Panc1 (cell line): ENCODE measurements around the gene GGT6. TPM values are rescaled to one million over a fixed set of nuclear protein-coding genes. Genes with fewer than 3 reads are reported as not detected.

Experiments
- ATAC-seq: fragments of 200-7000 bp; cut with Tn5 transposase; 2 replicates; pipeline ENCODE4 v1.9.1; 2020; ENCODE audit warnings: mild to moderate bottlenecking, moderate library complexity
- BruUV-seq: library from RNA; stranded (reverse); fragments of 400-500 nt; replicated peaks from 2 replicates; lab custom pipeline; 2021; lab: Mats Ljungman, UMichigan
- CTCF ChIA-PET: fragments of 300-600 bp; sonication (Branson Sonifier 250); formaldehyde crosslinking; loops from one replicate; lab custom pipeline; 2022; ENCODE audit warnings: antibody characterized with exemption; lab: Charles Lee
- POLR2A ChIA-PET: fragments of 300-600 bp; sonication (Branson Sonifier 250); formaldehyde crosslinking; loops from one replicate; lab custom pipeline; 2022; ENCODE audit warnings: antibody characterized with exemption; lab: Charles Lee
- DNase-seq: peaks from one replicate; pipeline ENCODE4 v3.0.0-alpha.2; 2010; ENCODE audit warnings: low read depth, low spot score
- H3K27ac ChIP-seq: 2 replicates; pipeline ENCODE4 v1.5.1; 2011; ENCODE audit warnings: mild to moderate bottlenecking, low read length, inconsistent platforms
- H3K27me3 ChIP-seq: fragments of 200-500 bp; sonication (Bioruptor generic); 2 replicates; pipeline ENCODE4 v1.6.0; 2014; ENCODE audit warnings: low read length, inconsistent platforms; ENCODE audit not compliant: control insufficient read depth, insufficient read depth
- H3K36me3 ChIP-seq: fragments of 200-500 bp; sonication (Bioruptor generic); 2 replicates; pipeline ENCODE4 v1.5.1; 2014; ENCODE audit warnings: inconsistent platforms, mild to moderate bottlenecking, low read length, moderate library complexity; ENCODE audit not compliant: control insufficient read depth, insufficient read depth
- H3K4me1 ChIP-seq: 2 replicates; pipeline ENCODE4 v1.5.1; 2011; ENCODE audit warnings: inconsistent platforms, mild to moderate bottlenecking, low read length, moderate library complexity; ENCODE audit not compliant: control insufficient read depth, insufficient read depth
- H3K4me3 ChIP-seq, 2 experiments: 2 replicates each; pipeline ENCODE4 v1.5.1; 2011 to 2012; ENCODE audit warnings: low read depth in 2 of 2, low read length in 2 of 2, mild to moderate bottlenecking in 2 of 2, inconsistent platforms in 1 of 2, moderate library complexity in 1 of 2
- H3K9me3 ChIP-seq: fragments of 200-500 bp; sonication (Bioruptor generic); 2 replicates; pipeline ENCODE4 v1.5.1; 2014; ENCODE audit warnings: low read depth, mild to moderate bottlenecking, inconsistent platforms, low read length, moderate library complexity; ENCODE audit not compliant: control insufficient read depth, insufficient read depth
- POLR2AphosphoS5 ChIP-seq: IDR thresholded peaks from 2 replicates; pipeline ENCODE4 v1.6.1; 2012; ENCODE audit warnings: mild to moderate bottlenecking, low read depth, low read length, moderate library complexity
- SIN3A ChIP-seq: IDR thresholded peaks from 2 replicates; pipeline ENCODE4 v1.6.1; 2012; ENCODE audit warnings: low read depth, mild to moderate bottlenecking, low read length, moderate library complexity, borderline replicate concordance; ENCODE audit not compliant: insufficient read depth
- TCF7L2 ChIP-seq: IDR thresholded peaks from 2 replicates; pipeline ENCODE4 v1.6.1; 2011; ENCODE audit warnings: mild to moderate bottlenecking, low read depth, low read length, inconsistent platforms
- in situ Hi-C: cut with HindIII; loops from 2 replicates; pipeline ENCODE4 v1.10.0; 2016; ENCODE audit warnings: low sequenced_read_pairs, low pct_unique_long_range_greater_than_20kb
- intact Hi-C: fragments of 100-400 bp; cut with micrococcal nuclease; formaldehyde crosslinking; loops from one replicate; pipeline ENCODE4 v1.10.0; 2022; ENCODE audit not compliant: unreplicated experiment
- total RNA-seq: library from RNA; stranded (reverse); gene quantifications from one replicate; pipeline ENCODE4 v1.2.1, GENCODE V29; 2021; ENCODE audit not compliant: unreplicated experiment
- TF ChIP-seq, protein P1 (sequence below), 2 experiments: IDR thresholded peaks; 2 replicates each; pipeline ENCODE4 v1.6.1; 2011 to 2012; ENCODE audit warnings: low read depth in 2 of 2, control low read depth in 1 of 2, low read length in 1 of 2, mild to moderate bottlenecking in 1 of 2, moderate library complexity in 1 of 2; ENCODE audit not compliant: insufficient read depth in 1 of 2
- TF ChIP-seq, protein P2 (sequence below): fragments of 450-650 bp; IDR thresholded peaks from 2 replicates; pipeline ENCODE4 v1.5.1; 2017; ENCODE audit warnings: mild to moderate bottlenecking

The GGT6 gene
- total RNA-seq, 1 experiment from 2014 or later = not detected

DNA sequence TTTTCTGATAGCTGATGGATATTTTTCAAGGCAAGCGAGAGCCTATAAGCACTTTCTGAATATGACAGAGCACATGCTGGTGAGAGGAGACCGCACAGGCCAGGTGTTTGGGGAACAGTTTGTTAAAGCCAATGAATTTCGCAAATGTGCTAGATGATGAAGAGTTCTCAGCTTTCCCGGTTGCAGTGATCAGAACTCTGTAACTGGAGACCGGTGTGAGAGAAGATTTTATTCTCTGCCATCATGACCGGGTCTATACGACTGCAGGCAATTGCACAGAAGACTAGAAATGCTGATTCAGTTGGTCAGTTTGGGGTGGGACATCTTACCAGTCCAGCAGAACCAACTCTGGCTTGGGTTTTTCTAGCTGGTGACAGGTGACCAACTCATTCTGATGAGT, 49.4 kb upstream of the GGT6 start:
- no peaks in the 10 kb centered on the region for H3K4me1 ChIP-seq
- no peaks in the 10 kb centered on the region for H3K9me3 ChIP-seq
- TF ChIP-seq, protein P1, sequence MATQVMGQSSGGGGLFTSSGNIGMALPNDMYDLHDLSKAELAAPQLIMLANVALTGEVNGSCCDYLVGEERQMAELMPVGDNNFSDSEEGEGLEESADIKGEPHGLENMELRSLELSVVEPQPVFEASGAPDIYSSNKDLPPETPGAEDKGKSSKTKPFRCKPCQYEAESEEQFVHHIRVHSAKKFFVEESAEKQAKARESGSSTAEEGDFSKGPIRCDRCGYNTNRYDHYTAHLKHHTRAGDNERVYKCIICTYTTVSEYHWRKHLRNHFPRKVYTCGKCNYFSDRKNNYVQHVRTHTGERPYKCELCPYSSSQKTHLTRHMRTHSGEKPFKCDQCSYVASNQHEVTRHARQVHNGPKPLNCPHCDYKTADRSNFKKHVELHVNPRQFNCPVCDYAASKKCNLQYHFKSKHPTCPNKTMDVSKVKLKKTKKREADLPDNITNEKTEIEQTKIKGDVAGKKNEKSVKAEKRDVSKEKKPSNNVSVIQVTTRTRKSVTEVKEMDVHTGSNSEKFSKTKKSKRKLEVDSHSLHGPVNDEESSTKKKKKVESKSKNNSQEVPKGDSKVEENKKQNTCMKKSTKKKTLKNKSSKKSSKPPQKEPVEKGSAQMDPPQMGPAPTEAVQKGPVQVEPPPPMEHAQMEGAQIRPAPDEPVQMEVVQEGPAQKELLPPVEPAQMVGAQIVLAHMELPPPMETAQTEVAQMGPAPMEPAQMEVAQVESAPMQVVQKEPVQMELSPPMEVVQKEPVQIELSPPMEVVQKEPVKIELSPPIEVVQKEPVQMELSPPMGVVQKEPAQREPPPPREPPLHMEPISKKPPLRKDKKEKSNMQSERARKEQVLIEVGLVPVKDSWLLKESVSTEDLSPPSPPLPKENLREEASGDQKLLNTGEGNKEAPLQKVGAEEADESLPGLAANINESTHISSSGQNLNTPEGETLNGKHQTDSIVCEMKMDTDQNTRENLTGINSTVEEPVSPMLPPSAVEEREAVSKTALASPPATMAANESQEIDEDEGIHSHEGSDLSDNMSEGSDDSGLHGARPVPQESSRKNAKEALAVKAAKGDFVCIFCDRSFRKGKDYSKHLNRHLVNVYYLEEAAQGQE (IDR thresholded peaks at IDR 0.05; ENCODE audit: insufficient read depth in 1 of 2, low read depth in 2 of 2, low read length in 1 of 2) = no peak
- TF ChIP-seq, protein P2, sequence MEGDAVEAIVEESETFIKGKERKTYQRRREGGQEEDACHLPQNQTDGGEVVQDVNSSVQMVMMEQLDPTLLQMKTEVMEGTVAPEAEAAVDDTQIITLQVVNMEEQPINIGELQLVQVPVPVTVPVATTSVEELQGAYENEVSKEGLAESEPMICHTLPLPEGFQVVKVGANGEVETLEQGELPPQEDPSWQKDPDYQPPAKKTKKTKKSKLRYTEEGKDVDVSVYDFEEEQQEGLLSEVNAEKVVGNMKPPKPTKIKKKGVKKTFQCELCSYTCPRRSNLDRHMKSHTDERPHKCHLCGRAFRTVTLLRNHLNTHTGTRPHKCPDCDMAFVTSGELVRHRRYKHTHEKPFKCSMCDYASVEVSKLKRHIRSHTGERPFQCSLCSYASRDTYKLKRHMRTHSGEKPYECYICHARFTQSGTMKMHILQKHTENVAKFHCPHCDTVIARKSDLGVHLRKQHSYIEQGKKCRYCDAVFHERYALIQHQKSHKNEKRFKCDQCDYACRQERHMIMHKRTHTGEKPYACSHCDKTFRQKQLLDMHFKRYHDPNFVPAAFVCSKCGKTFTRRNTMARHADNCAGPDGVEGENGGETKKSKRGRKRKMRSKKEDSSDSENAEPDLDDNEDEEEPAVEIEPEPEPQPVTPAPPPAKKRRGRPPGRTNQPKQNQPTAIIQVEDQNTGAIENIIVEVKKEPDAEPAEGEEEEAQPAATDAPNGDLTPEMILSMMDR = no peak
- TF ChIP-seq POLR2AphosphoS5 = no peak
- TF ChIP-seq TCF7L2 = no peak
- TF ChIP-seq SIN3A = no peak
- H3K4me3 ChIP-seq = no peak overlapping the region
- no TSS peak for BruUV-seq
- H3K36me3 ChIP-seq = no peaks in the 10 kb centered on the region
- ATAC-seq (no peak), DNase-seq (no peak)
- H3K27me3 ChIP-seq = peaks cover 5% of the 10 kb centered on the region
- intact Hi-C loops (no loop called here), in situ Hi-C loops (no loop called here)
- H3K27ac ChIP-seq = no peak overlapping the region
- ChIA-PET POLR2A (no interaction called here), CTCF (no interaction called here)

DNA sequence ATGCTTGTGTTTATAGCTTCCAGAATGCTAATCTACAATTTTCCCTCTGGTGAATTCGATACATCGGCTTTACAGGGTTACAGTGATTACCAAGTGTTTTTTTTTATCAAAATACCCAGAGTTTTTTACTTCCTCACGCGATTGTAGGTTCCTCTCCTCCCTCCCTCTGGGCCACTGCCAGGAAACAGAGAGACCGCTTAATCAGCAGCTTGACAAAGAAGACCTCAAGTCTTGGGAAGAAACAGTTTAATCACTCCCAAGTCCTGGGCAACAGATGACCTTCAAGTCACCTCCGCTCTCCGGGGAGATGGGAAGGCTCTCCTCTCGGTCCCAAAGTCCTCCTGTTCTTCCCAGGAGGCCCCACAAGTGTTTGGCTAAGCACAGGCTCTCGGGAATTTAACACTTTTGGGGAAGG, 47.4 kb upstream of the GGT6 start:
- no peak for DNase-seq
- POLR2A ChIA-PET = no interaction called here
- in situ Hi-C loops = no loop called here
- no peak for ATAC-seq
- H3K27me3 ChIP-seq = peaks cover 5% of the 10 kb centered on the region
- intact Hi-C loops = no loop called here
- H3K4me1 ChIP-seq = no peaks in the 10 kb centered on the region
- BruUV-seq = no TSS peak
- no peaks in the 10 kb centered on the region for H3K36me3 ChIP-seq
- TF ChIP-seq, protein P1 (IDR thresholded peaks at IDR 0.05; ENCODE audit: insufficient read depth in 1 of 2, low read depth in 2 of 2, low read length in 1 of 2) = no peak
- no peak for TF ChIP-seq TCF7L2
- no peak overlapping the region for H3K27ac ChIP-seq
- no peaks in the 10 kb centered on the region for H3K9me3 ChIP-seq
- CTCF ChIA-PET = no interaction called here
- H3K4me3 ChIP-seq = no peak overlapping the region
